Colonic mucosa (tissue), 4 donors: ENCODE measurements around the gene TRPV4. TPM values are rescaled to one million over a fixed set of nuclear protein-coding genes. Genes with fewer than 3 reads are reported as not detected.

Experiments
- DNase-seq: peaks from one replicate; pipeline ENCODE4 v3.0.0-alpha.2; 2020
- H3K27ac ChIP-seq: fragments of 200-600 bp; one replicate; pipeline ENCODE4 v1.8.0; 2021
- H3K27me3 ChIP-seq: fragments of 200-600 bp; one replicate; pipeline ENCODE4 v1.8.0; 2021
- H3K36me3 ChIP-seq: fragments of 200-600 bp; one replicate; pipeline ENCODE4 v1.8.0; 2021
- H3K4me1 ChIP-seq: fragments of 200-600 bp; one replicate; pipeline ENCODE4 v1.8.0; 2021; ENCODE audit warnings: mild to moderate bottlenecking
- H3K4me3 ChIP-seq: fragments of 200-600 bp; one replicate; pipeline ENCODE4 v1.8.0; 2021
- H3K9ac ChIP-seq, 2 donors: one replicate each; pipeline ENCODE4 v1.7.0; 2013; ENCODE audit warnings: control low read depth in 2 of 2, low read depth in 2 of 2, low read length in 2 of 2
- H3K9me3 ChIP-seq: fragments of 200-600 bp; one replicate; pipeline ENCODE4 v1.8.0; 2021
- intact Hi-C: fragments of 100-400 bp; cut with DNase I; formaldehyde crosslinking; loops from one replicate; pipeline ENCODE4 v1.14.1; 2022
- total RNA-seq, 2 donors: library from RNA; stranded (reverse); fragmentation: NEBNext Ultra II Directional in 1 of 2; extraction: Animal tissue kit (Norgen Biotek cat#: 25700) in 1 of 2; gene quantifications; one replicate each; pipeline ENCODE4 v1.2.1, GENCODE V29; 2021
- TF ChIP-seq, protein P1 (sequence below): fragments of 200-600 bp; IDR thresholded peaks from one replicate; pipeline ENCODE4 v1.8.0; 2022; ENCODE audit warnings: antibody characterized with exemption, mild to moderate bottlenecking
- donor health status: healthy.
- donor health status: DM: no; HTN: no; CAD: no.
- donor health status: DM: no; HTN: no; CAD: no.

TRPV4 gene
- total RNA-seq, 2 donors from 2014 or later, result 0.10 to 0.32 TPM

DNA sequence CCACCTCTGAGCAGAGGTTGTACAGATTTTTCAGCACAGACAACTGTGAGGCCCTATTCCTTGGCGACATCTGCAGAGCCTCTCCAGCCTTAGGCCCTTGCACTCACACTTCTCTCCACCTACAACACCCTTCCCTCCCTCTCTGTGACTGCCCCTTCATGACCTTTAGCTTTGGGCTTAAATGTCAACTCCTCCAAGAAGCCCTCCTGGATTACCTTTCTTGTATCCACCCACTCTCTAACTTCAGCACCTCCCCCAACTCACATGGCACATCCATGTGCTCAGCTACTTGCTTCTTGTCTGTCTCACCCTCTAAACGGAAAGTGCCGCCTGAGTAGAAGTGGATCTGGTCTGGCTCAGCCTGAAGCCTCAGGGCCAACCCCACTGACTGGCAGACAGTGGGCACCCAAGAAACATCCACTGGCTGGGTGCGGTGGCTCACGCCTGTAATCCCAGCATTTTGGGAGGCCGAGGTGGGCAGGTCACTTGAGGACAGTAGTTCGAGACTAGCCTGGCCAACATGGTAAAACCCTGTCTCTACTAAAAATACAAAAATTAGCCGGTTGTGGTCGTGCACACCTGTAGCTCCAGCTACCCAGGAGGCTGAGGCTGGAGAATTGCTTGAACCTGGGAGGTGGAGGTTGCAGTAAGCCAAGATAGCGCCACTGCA lies 22.1 kb downstream of the TRPV4 start:
- no peaks in the 10 kb centered on the region for H3K27me3 ChIP-seq
- TF ChIP-seq, protein P1, sequence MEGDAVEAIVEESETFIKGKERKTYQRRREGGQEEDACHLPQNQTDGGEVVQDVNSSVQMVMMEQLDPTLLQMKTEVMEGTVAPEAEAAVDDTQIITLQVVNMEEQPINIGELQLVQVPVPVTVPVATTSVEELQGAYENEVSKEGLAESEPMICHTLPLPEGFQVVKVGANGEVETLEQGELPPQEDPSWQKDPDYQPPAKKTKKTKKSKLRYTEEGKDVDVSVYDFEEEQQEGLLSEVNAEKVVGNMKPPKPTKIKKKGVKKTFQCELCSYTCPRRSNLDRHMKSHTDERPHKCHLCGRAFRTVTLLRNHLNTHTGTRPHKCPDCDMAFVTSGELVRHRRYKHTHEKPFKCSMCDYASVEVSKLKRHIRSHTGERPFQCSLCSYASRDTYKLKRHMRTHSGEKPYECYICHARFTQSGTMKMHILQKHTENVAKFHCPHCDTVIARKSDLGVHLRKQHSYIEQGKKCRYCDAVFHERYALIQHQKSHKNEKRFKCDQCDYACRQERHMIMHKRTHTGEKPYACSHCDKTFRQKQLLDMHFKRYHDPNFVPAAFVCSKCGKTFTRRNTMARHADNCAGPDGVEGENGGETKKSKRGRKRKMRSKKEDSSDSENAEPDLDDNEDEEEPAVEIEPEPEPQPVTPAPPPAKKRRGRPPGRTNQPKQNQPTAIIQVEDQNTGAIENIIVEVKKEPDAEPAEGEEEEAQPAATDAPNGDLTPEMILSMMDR, result no peak
- H3K36me3 ChIP-seq, result no peaks in the 10 kb centered on the region
- H3K9me3 ChIP-seq, result no peaks in the 10 kb centered on the region
- intact Hi-C loops, result no loop called here
- H3K9ac ChIP-seq, result no peak overlapping the region
- DNase-seq, result no peak
- no peak overlapping the region for H3K27ac ChIP-seq
- H3K4me3 ChIP-seq, result no peak overlapping the region
- no peaks in the 10 kb centered on the region for H3K4me1 ChIP-seq

DNA sequence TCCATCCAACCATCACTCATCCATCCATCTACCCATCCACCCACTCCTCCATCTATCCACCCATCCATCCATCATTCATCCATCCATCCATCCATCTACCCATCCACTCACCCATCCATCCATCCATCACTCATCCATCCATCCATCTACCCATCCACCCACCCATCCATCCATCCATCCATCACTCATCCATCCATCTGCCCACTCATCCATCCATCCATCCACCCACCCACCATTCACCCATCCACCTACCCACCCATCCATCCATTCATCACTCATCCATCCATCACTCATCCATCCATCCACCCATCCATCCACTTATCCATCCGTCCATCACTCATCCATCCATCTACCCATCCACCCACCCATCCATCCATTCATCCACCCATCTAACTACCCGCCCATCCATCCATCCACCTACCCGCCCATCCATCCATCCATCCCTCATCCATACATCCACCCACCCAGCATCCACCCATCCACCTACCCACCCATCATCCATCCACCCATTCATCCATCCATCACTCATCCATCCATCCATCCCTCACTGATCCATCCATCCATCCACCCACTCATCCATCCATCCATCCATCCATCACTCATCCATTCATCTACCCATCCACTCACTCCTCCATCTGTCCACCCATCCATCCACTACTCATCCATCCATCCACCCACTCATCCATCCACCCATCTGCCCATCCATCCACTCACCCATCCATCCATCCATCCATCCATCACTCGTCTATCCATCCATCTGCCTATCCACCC lies 24.1 kb downstream of the TRPV4 start:
- no peaks in the 10 kb centered on the region for H3K9me3 ChIP-seq
- intact Hi-C loops, result loop anchor here (5.0 kb wide), 2 partner anchors 38 to 73 kb away; partner anchors contain the start of gene GLTP
- no peak overlapping the region for H3K4me3 ChIP-seq
- no peak overlapping the region for H3K9ac ChIP-seq
- no peak for DNase-seq
- H3K4me1 ChIP-seq, result no peaks in the 10 kb centered on the region
- H3K27me3 ChIP-seq, result no peaks in the 10 kb centered on the region
- H3K27ac ChIP-seq, result no peak overlapping the region
- no peaks in the 10 kb centered on the region for H3K36me3 ChIP-seq
- TF ChIP-seq, protein P1, result no peak

DNA sequence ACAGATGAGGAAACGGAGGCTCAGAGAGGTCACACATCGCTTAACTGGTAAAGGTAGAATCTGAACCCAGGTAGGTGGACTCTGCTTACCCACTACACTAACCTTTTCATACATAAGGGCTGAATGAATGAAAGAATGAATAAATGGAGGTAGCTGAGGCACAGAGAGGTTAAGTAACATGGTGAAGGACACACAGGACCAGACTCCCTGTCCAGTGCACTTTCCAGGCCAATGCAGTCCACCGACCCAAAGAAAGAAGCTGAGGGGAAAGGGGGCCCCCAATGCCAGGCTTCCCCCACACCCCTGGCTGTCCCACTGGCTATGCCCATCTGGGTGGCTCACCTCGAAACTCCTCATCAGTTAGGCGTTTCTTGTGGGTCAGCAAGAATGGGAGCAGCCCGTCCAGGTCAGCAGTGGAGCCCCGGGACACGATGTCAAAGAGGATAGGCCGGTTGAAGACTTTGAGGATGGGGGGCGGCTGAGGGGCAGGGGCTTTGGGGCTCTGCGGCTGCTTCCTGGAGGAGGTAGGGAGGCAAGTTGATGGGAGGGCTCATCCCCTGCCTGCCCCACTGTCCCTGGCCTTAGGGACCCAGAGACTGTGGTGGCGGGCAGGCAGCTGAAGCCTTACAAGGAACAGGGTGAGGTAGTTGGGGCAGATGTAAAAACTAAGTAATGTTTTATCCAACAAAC lies 25.1 kb downstream of the TRPV4 start:
- Histone ChIP-seq H3K27me3 (no peaks in the 10 kb centered on the region), H3K9ac (no peak overlapping the region), H3K4me3 (no peak overlapping the region), H3K27ac (no peak overlapping the region), H3K36me3 (no peaks in the 10 kb centered on the region), H3K4me1 (no peaks in the 10 kb centered on the region), H3K9me3 (no peaks in the 10 kb centered on the region)
- TF ChIP-seq, protein P1, result no peak
- no peak for DNase-seq
- intact Hi-C loops, result loop anchor here (5.0 kb wide), 2 partner anchors 39 to 74 kb away; partner anchors contain the start of gene GLTP

DNA sequence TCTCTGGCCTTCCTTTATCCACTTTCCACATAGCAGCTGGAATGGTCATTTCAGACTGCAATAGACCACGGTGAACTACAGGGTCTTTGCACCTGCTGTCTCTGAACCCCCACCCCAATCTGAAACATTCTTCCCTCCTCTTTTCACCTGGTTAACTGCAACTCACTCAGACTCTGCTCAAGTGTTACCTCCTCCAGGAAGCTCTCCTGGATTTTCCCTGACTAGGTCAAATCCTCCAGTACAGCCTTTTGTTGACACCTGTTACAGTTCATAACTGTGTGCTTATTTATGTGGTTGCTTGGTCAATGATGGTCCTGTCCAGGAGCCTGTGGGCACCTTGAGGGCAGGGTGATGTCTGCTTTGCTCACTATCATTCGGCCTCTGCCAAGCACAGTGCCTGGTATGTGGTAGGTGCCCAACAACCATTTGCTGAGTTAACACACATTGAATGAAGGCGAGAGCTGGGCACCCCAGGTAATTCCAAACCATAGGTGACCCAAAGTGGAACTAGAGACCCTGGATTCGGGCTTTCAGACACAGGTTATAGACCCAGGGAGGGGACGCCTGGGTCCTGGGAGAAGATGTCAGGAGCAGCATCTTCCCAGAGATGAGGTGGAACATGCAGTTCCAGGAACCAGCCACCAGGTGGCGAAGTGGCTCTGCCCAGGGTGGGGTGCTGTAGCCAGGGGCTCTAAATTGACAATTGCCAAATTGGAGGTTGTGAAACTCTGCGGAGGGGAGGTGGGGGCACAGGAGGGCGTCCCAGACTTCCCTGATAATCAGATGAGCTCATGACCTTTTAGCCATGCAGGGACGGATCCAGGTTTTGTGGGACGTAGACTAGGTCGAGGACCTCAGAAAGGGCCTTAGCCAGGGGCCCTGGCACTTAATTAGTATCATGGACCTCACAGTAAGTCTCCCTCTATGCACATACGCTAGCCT lies 28.1 kb downstream of the TRPV4 start:
- intact Hi-C loops, result loop anchor here (5.0 kb wide), 2 partner anchors 42 to 77 kb away; partner anchors contain the start of gene GLTP
- DNase-seq, result peak; percentile 69
- Histone ChIP-seq H3K27me3 (no peaks in the 10 kb centered on the region), H3K4me1 (no peaks in the 10 kb centered on the region), H3K9ac (no peak overlapping the region), H3K27ac (no peak overlapping the region), H3K4me3 (no peak overlapping the region), H3K9me3 (no peaks in the 10 kb centered on the region), H3K36me3 (no peaks in the 10 kb centered on the region)
- TF ChIP-seq, protein P1, result peak; percentile 95
